DOHH2 (cell line): ENCODE measurements around the gene THRB.

Experiments
- H3F3A ChIP-seq: fragments of 200-600 bp; sonication (generic), shearing (Covaris generic); 2 replicates; pipeline ENCODE4 v1.6.0; 2016; ENCODE audit warnings: antibody characterized with exemption, mild to moderate bottlenecking; ENCODE audit not compliant: control insufficient read depth, insufficient read depth
- H3K27ac ChIP-seq: fragments of 200-600 bp; sonication (generic); 2 replicates; pipeline ENCODE4 v1.5.1; 2014; ENCODE audit warnings: low read depth, mild to moderate bottlenecking, low read length, moderate library complexity
- H3K27me3 ChIP-seq: fragments of 200-600 bp; sonication (generic); 2 replicates; pipeline ENCODE4 v1.6.1; 2014; ENCODE audit warnings: mild to moderate bottlenecking, low read length, mixed read lengths; ENCODE audit not compliant: control insufficient read depth
- H3K36me3 ChIP-seq: fragments of 200-600 bp; sonication (generic); 2 replicates; pipeline ENCODE4 v1.6.1; 2014; ENCODE audit warnings: mild to moderate bottlenecking, low read length, moderate library complexity, mixed read lengths; ENCODE audit not compliant: control insufficient read depth
- H3K4me1 ChIP-seq: fragments of 200-600 bp; sonication (generic); 2 replicates; pipeline ENCODE4 v1.6.1; 2014; ENCODE audit warnings: mild to moderate bottlenecking, low read length, mixed read lengths; ENCODE audit not compliant: control insufficient read depth
- H3K4me2 ChIP-seq: fragments of 200-600 bp; sonication (generic); 2 replicates; pipeline ENCODE4 v1.6.0; 2014; ENCODE audit warnings: mild to moderate bottlenecking, low read length, moderate library complexity
- H3K4me3 ChIP-seq: fragments of 200-600 bp; sonication (generic); 2 replicates; pipeline ENCODE4 v1.5.1; 2014; ENCODE audit warnings: mild to moderate bottlenecking, low read length, mixed read lengths
- H3K79me2 ChIP-seq: fragments of 200-600 bp; sonication (generic); 2 replicates; pipeline ENCODE4 v1.6.1; 2014; ENCODE audit warnings: mild to moderate bottlenecking, low read length, mixed read lengths; ENCODE audit not compliant: control insufficient read depth
- H3K9me2 ChIP-seq: fragments of 200-600 bp; sonication (generic); replicated peaks from 2 replicates; pipeline ENCODE4 v1.6.1; 2014; ENCODE audit warnings: mild to moderate bottlenecking, low read length, mixed read lengths; ENCODE audit not compliant: control insufficient read depth
- H3K9me3 ChIP-seq: fragments of 200-600 bp; sonication (generic); 2 replicates; pipeline ENCODE4 v1.6.1; 2014; ENCODE audit warnings: antibody characterized with exemption, low read length, mixed read lengths; ENCODE audit not compliant: control insufficient read depth, insufficient read depth
- H4K20me1 ChIP-seq: fragments of 200-600 bp; sonication (generic); 2 replicates; pipeline ENCODE4 v1.6.0; 2014; ENCODE audit warnings: low read depth, mild to moderate bottlenecking, antibody characterized with exemption, low read length, moderate library complexity; ENCODE audit not compliant: control insufficient read depth, insufficient read depth
- CTCF ChIP-seq: fragments of 200-600 bp; sonication (generic); IDR thresholded peaks from one replicate; pipeline ENCODE4 v1.5.1; 2014; ENCODE audit warnings: antibody characterized with exemption, mild to moderate bottlenecking, low read depth, low read length; ENCODE audit not compliant: poor library complexity, severe bottlenecking
- EZH2phosphoT487 ChIP-seq: fragments of 200-600 bp; sonication (generic); IDR thresholded peaks from 2 replicates; pipeline ENCODE4 v1.6.1; 2017; ENCODE audit warnings: borderline replicate concordance, mild to moderate bottlenecking, antibody characterized with exemption, low read length, moderate library complexity, mixed read lengths

THRB gene

GRCh38 chr3:24480497-24480896 lies 14.2 kb downstream of the THRB start:
- Histone ChIP-seq H3K36me3 (no peaks in the 10 kb centered on the region), H3K4me2 (no peak overlapping the region), H3K4me1 (no peaks in the 10 kb centered on the region), H4K20me1 (no peaks in the 10 kb centered on the region), H3K9me2 (no peaks in the 10 kb centered on the region), H3K79me2 (no peaks in the 10 kb centered on the region), H3K9me3 (no peaks in the 10 kb centered on the region), H3K27ac (no peak overlapping the region), H3F3A (no peaks in the 10 kb centered on the region), H3K27me3 (no peaks in the 10 kb centered on the region), H3K4me3 (no peak overlapping the region)
- no peak for TF ChIP-seq EZH2phosphoT487
- no peak for TF ChIP-seq CTCF

- no peaks in the 10 kb centered on the region for H3F3A ChIP-seq
- H4K20me1 ChIP-seq = no peaks in the 10 kb centered on the region
- no peaks in the 10 kb centered on the region for H3K4me1 ChIP-seq
- H3K9me2 ChIP-seq = no peaks in the 10 kb centered on the region
- H3K9me3 ChIP-seq = no peaks in the 10 kb centered on the region
- TF ChIP-seq CTCF (no peak), EZH2phosphoT487 (no peak)
- H3K4me3 ChIP-seq = no peak overlapping the region
- no peaks in the 10 kb centered on the region for H3K27me3 ChIP-seq
- H3K36me3 ChIP-seq = no peaks in the 10 kb centered on the region
- H3K79me2 ChIP-seq = no peaks in the 10 kb centered on the region
- H3K27ac ChIP-seq = no peak overlapping the region
- H3K4me2 ChIP-seq = no peak overlapping the region
Measured at GRCh38 chr3:24479816-24480215, 14.8 kb downstream of the THRB start.

GRCh38 chr3:24476871-24477656 lies 17.6 kb downstream of the THRB start:
- Histone ChIP-seq H3F3A (no peaks in the 10 kb centered on the region), H3K9me2 (no peaks in the 10 kb centered on the region), H3K4me2 (no peak overlapping the region), H3K79me2 (no peaks in the 10 kb centered on the region), H3K4me1 (no peaks in the 10 kb centered on the region), H3K36me3 (no peaks in the 10 kb centered on the region), H3K9me3 (no peaks in the 10 kb centered on the region), H3K27me3 (no peaks in the 10 kb centered on the region), H3K4me3 (no peak overlapping the region), H4K20me1 (no peaks in the 10 kb centered on the region), H3K27ac (no peak overlapping the region)
- TF ChIP-seq EZH2phosphoT487 = no peak

GRCh38 chr3:24475925-24476324 lies 18.7 kb downstream of the THRB start:
- H3F3A ChIP-seq = no peaks in the 10 kb centered on the region
- H3K4me2 ChIP-seq = no peak overlapping the region
- H3K27me3 ChIP-seq = no peaks in the 10 kb centered on the region
- no peaks in the 10 kb centered on the region for H3K9me2 ChIP-seq
- H3K4me3 ChIP-seq = no peak overlapping the region
- TF ChIP-seq EZH2phosphoT487 (no peak), CTCF (no peak)
- H3K9me3 ChIP-seq = no peaks in the 10 kb centered on the region
- H3K79me2 ChIP-seq = no peaks in the 10 kb centered on the region
- H3K27ac ChIP-seq = no peak overlapping the region
- no peaks in the 10 kb centered on the region for H3K36me3 ChIP-seq
- H4K20me1 ChIP-seq = no peaks in the 10 kb centered on the region
- H3K4me1 ChIP-seq = no peaks in the 10 kb centered on the region
